B cell (primary cell): ENCODE data around the gene SPACA9. TPM values are rescaled to one million over a fixed set of nuclear protein-coding genes. Genes with fewer than 3 reads are reported as not detected.

Experiments
- ATAC-seq: fragments of 200-7000 bp; cut with Tn5 transposase; one replicate; pipeline ENCODE4 v1.10.0; 2021; ENCODE audit warnings: low read depth, mild to moderate bottlenecking, moderate number of reproducible peaks, moderate library complexity
- CTCF ChIA-PET: fragments of 350-600 bp; sonication (Branson Sonifier 250); formaldehyde crosslinking; loops from one replicate; lab custom pipeline; 2021; ENCODE audit warnings: antibody characterized with exemption, inconsistent platforms; lab: Charles Lee
- POLR2A ChIA-PET: fragments of 350-600 bp; sonication (Branson Sonifier 250); formaldehyde crosslinking; loops from one replicate; lab custom pipeline; 2021; ENCODE audit warnings: antibody characterized with exemption; lab: Charles Lee
- DNase-seq: peaks from one replicate; pipeline ENCODE4 v3.0.0; 2013
- H2AFZ ChIP-seq: 2 replicates; pipeline ENCODE4 v1.6.1; 2012; ENCODE audit warnings: mild to moderate bottlenecking, low read depth, low read length; ENCODE audit not compliant: insufficient read depth, poor library complexity, severe bottlenecking
- H3K27ac ChIP-seq, 2 donors: 1 replicate in 1 of 2; 2 replicates in 1 of 2; pipeline ENCODE4 v1.5.1; 2012 to 2013; ENCODE audit warnings: low read length in 2 of 2, mild to moderate bottlenecking in 2 of 2, moderate library complexity in 1 of 2
- H3K27me3 ChIP-seq, 4 experiments: fragments of 200-600 bp in 1 of 4; sonication (generic) in 1 of 4; replicated peaks in 1 of 4; 1 replicate in 2 of 4; 2 replicates in 2 of 4; pipeline versions ENCODE4 v1.6.1 to v1.7.0; 2013 to 2016; ENCODE audit warnings: low read length in 3 of 4, mild to moderate bottlenecking in 2 of 4, mixed read lengths in 1 of 4, moderate library complexity in 1 of 4; ENCODE audit not compliant: insufficient read depth in 4 of 4, control insufficient read depth in 3 of 4; ENCODE audit errors: control extremely low read depth in 1 of 4
- H3K36me3 ChIP-seq, 2 experiments: replicated peaks in 1 of 2; 1 replicate in 1 of 2; 2 replicates in 1 of 2; pipeline versions ENCODE4 v1.6.1 to v1.7.1; 2013; ENCODE audit warnings: low read length in 1 of 2; ENCODE audit not compliant: insufficient read depth in 2 of 2, control insufficient read depth in 1 of 2; ENCODE audit errors: control extremely low read depth in 1 of 2, extremely low read depth in 1 of 2
- H3K4me1 ChIP-seq, 2 donors: fragments of 200-600 bp in 1 of 2; sonication (generic) in 1 of 2; 1 replicate in 1 of 2; 2 replicates in 1 of 2; pipeline versions ENCODE4 v1.5.1 to v1.6.1; 2013 to 2017; ENCODE audit warnings: low read length in 2 of 2; ENCODE audit not compliant: control insufficient read depth in 2 of 2, insufficient read depth in 2 of 2
- H3K4me2 ChIP-seq: replicated peaks from 2 replicates; pipeline ENCODE3; 2012; ENCODE audit warnings: mild to moderate bottlenecking, low read depth, low read length; ENCODE audit not compliant: poor library complexity, severe bottlenecking
- H3K4me3 ChIP-seq, 5 experiments: fragments of 200-600 bp in 1 of 5; sonication (generic) in 1 of 5; 1 replicate in 3 of 5; 2 replicates in 2 of 5; pipeline versions ENCODE4 v1.5.1 to v1.7.0; 2011 to 2016; ENCODE audit warnings: low read length in 4 of 5, mild to moderate bottlenecking in 4 of 5, low read depth in 2 of 5, control low read depth in 1 of 5, moderate library complexity in 1 of 5; ENCODE audit not compliant: insufficient read depth in 1 of 5; ENCODE audit errors: control extremely low read depth in 1 of 5, extremely low read depth in 1 of 5
- H3K79me2 ChIP-seq: fragments of 200-600 bp; sonication (generic); one replicate; pipeline ENCODE4 v1.6.0; 2016; ENCODE audit warnings: low read length; ENCODE audit not compliant: control insufficient read depth, insufficient read depth
- H3K9ac ChIP-seq: fragments of 200-600 bp; sonication (generic); 2 replicates; pipeline ENCODE4 v1.6.1; 2017; ENCODE audit warnings: mild to moderate bottlenecking, low read length, moderate library complexity
- H3K9me3 ChIP-seq, 3 donors: one replicate each; pipeline versions ENCODE4 v1.6.1 to v1.7.1; 2013; ENCODE audit warnings: low read length in 2 of 3; ENCODE audit not compliant: control insufficient read depth in 2 of 3, insufficient read depth in 1 of 3; ENCODE audit errors: control extremely low read depth in 1 of 3
- H4K20me1 ChIP-seq: 2 replicates; pipeline ENCODE4 v1.6.0; 2012; ENCODE audit warnings: mild to moderate bottlenecking, low read length; ENCODE audit not compliant: insufficient read depth, control insufficient read depth, poor library complexity, severe bottlenecking
- H3K27ac Mint-ChIP-seq: one replicate; pipeline ENCODE4 v1.8.0; 2021; ENCODE audit warnings: mixed read lengths
- H3K27me3 Mint-ChIP-seq: one replicate; pipeline ENCODE4 v1.8.0; 2021; ENCODE audit warnings: mixed read lengths
- H3K4me1 Mint-ChIP-seq: one replicate; pipeline ENCODE4 v1.8.0; 2021; ENCODE audit warnings: mixed read lengths
- H3K4me3 Mint-ChIP-seq: one replicate; pipeline ENCODE4 v1.8.0; 2021; ENCODE audit warnings: mixed read lengths
- H3K9me3 Mint-ChIP-seq: one replicate; pipeline ENCODE4 v1.8.0; 2022; ENCODE audit warnings: mixed read lengths; ENCODE audit not compliant: insufficient read depth
- CTCF ChIP-seq: fragments of 200-600 bp; IDR thresholded peaks from one replicate; pipeline ENCODE4 v1.8.0; 2022; ENCODE audit warnings: antibody characterized with exemption, mild to moderate bottlenecking
- EZH2 ChIP-seq: IDR thresholded peaks from 2 replicates; pipeline ENCODE4 v1.6.1; 2012; ENCODE audit warnings: borderline replicate concordance, low read depth, mild to moderate bottlenecking, moderate library complexity, low read length; ENCODE audit not compliant: insufficient read depth, poor library complexity, severe bottlenecking
- WGBS: methylation state at CpG from one replicate; pipeline ENCODE4 v1.1.5; 2013; ENCODE audit warnings: missing lambda C conversion rate; ENCODE audit not compliant: insufficient coverage; 5-methylcytosine and 5-hydroxymethylcytosine counted together
- intact Hi-C: fragments of 100-400 bp; cut with micrococcal nuclease; formaldehyde crosslinking; loops from one replicate; pipeline ENCODE4 v1.10.0; 2022
- polyA plus RNA-seq: library from polyadenylated mRNA; depleted of rRNA; stranded (reverse); fragments of >200 nt; gene quantifications from 2 replicates; pipeline ENCODE4 v1.2.3, GENCODE V29; 2012
- total RNA-seq, 2 donors: library from RNA; stranded (reverse); fragments of 120-200 nt in 1 of 2; gene quantifications; 1 replicate in 1 of 2; 2 replicates in 1 of 2; pipeline versions ENCODE4 v1.2.3 to v1.2.4, GENCODE V29; 2013 to 2022

The SPACA9 gene
- total and polyA plus RNA-seq, 2 donors (not counting 1 experiment from before 2014, with no cell fraction given): 2.8 to 4.5 TPM

- CTCF ChIA-PET: interaction anchor here (2.0 kb wide), 1 partner anchor 10 kb away, joined by 5 read pairs; no protein-coding TSS in a partner anchor
- Histone ChIP-seq H3K9ac (no peak overlapping the region), H3K36me3 (peaks cover 4 to 46% of the 10 kb centered on the region in 2 experiments), H3K4me3 (no peak overlapping the region), H3K27me3 (no peaks in the 10 kb centered on the region), H3K9me3 (peaks cover 0 to 1% (median 0%) of the 10 kb centered on the region in 3 donors), H3K4me1 (no peaks in the 10 kb centered on the region), H2AFZ (no peak overlapping the region), H3K4me2 (no peak overlapping the region), H3K79me2 (no peaks in the 10 kb centered on the region), H3K27ac (no peak overlapping the region), H4K20me1 (no peaks in the 10 kb centered on the region)
- intact Hi-C loops: no loop called here
- no peak overlapping the region for H3K27ac Mint-ChIP-seq
- no peak for DNase-seq
- WGBS: 100% methylated on average over 3 of the region's 4 CpGs
- no peak for ATAC-seq
- POLR2A ChIA-PET: no interaction called here
- H3K4me1 Mint-ChIP-seq: no peaks in the 10 kb centered on the region
- H3K4me3 Mint-ChIP-seq: no peak overlapping the region
- no peaks in the 10 kb centered on the region for H3K27me3 Mint-ChIP-seq
- no peaks in the 10 kb centered on the region for H3K9me3 Mint-ChIP-seq
- no peak for TF ChIP-seq EZH2
- TF ChIP-seq CTCF: no peak
These were observed 33.4 kb downstream of the SPACA9 start for GRCh38 chr9:132912131-132912530.

GRCh38 chr9:132914924-132915323, 36.2 kb downstream of the SPACA9 start:
- DNase-seq (no peak), ATAC-seq (no peak)
- Histone ChIP-seq H3K4me3 (no peak overlapping the region), H4K20me1 (no peaks in the 10 kb centered on the region), H3K9ac (no peak overlapping the region), H3K27me3 (no peaks in the 10 kb centered on the region), H3K79me2 (no peaks in the 10 kb centered on the region), H3K27ac (no peak overlapping the region), H3K4me1 (no peaks in the 10 kb centered on the region), H3K9me3 (peaks cover 0 to 1% (median 0%) of the 10 kb centered on the region in 3 donors), H2AFZ (no peak overlapping the region), H3K36me3 (peaks cover 9 to 56% of the 10 kb centered on the region in 2 experiments), H3K4me2 (no peak overlapping the region)
- H3K27ac Mint-ChIP-seq: no peak overlapping the region
- CTCF ChIA-PET: interaction anchor here (0.6 to 1.2 kb wide), 2 partner anchors 13 to 220 kb away, joined by 6 to 7 read pairs; no protein-coding TSS in a partner anchor
- POLR2A ChIA-PET: no interaction called here
- H3K27me3 Mint-ChIP-seq: no peaks in the 10 kb centered on the region
- H3K9me3 Mint-ChIP-seq: no peaks in the 10 kb centered on the region
- no peak overlapping the region for H3K4me3 Mint-ChIP-seq
- intact Hi-C loops: no loop called here
- 97% methylated on average over 5 of the region's 6 CpGs for WGBS
- H3K4me1 Mint-ChIP-seq: no peaks in the 10 kb centered on the region
- TF ChIP-seq EZH2 (no peak), CTCF (no peak)
